ENCODE results near the gene HNRNPA1. TPM values are rescaled to one million over a fixed set of nuclear protein-coding genes. Genes with fewer than 3 reads are reported as not detected.
A peak's percentile ranks its signal among the peaks of the same experiment; 100 is the strongest.

The HNRNPA1 gene
- total and polyA plus RNA-seq, 2 donors (not counting 1 experiment from before 2014, with no cell fraction given): 631 to 1,040 TPM

GRCh38 chr12:54301428-54302048 lies 21.0 kb downstream of the HNRNPA1 start:
- no peak overlapping the region for H3K27ac ChIP-seq (ENCODE audit: low read length in 2 of 2)
- H2AFZ ChIP-seq (ENCODE audit: insufficient read depth, low read depth, low read length, poor library complexity, severe bottlenecking): no peak overlapping the region
- peaks cover 55% of the 10 kb centered on the region for H3K27me3 Mint-ChIP-seq
- TF ChIP-seq CTCF (IDR thresholded peaks at IDR 0.05) (no peak), EZH2 (IDR thresholded peaks at IDR 0.05; ENCODE audit: borderline replicate concordance, insufficient read depth, low read depth, low read length, poor library complexity, severe bottlenecking) (no peak)
- ATAC-seq (ENCODE audit: low read depth) (no peak), DNase-seq (no peak)
- peak overlapping the region; percentile 55 for H3K9ac ChIP-seq (ENCODE audit: low read length)
- no peaks in the 10 kb centered on the region for H3K36me3 ChIP-seq (replicated peaks in 1 of 2; ENCODE audit: control extremely low read depth in 1 of 2, control insufficient read depth in 1 of 2, extremely low read depth in 1 of 2, insufficient read depth in 2 of 2, low read length in 1 of 2)
- peaks cover 46% of the 10 kb centered on the region in 2 donors for H3K4me1 ChIP-seq (ENCODE audit: control insufficient read depth in 2 of 2, insufficient read depth in 2 of 2, low read length in 2 of 2)
- peak overlapping the region; percentile 78 for H3K4me2 ChIP-seq (replicated peaks; ENCODE audit: low read depth, low read length, poor library complexity, severe bottlenecking)
- H3K4me3 ChIP-seq (ENCODE audit: control extremely low read depth in 1 of 5, extremely low read depth in 1 of 5, insufficient read depth in 1 of 5, low read depth in 2 of 5, low read length in 4 of 5): no peak overlapping the region
- no CpG with 5 or more reads among the region's 1 CpG for WGBS (ENCODE audit: insufficient coverage)
- no peaks in the 10 kb centered on the region for H3K9me3 Mint-ChIP-seq (ENCODE audit: insufficient read depth)
- H3K27me3 ChIP-seq (replicated peaks in 1 of 4; ENCODE audit: control extremely low read depth in 1 of 4, control insufficient read depth in 3 of 4, insufficient read depth in 4 of 4, low read length in 3 of 4): peaks cover 0 to 45% (median 30%) of the 10 kb centered on the region in 4 experiments
- intact Hi-C loops (cut with micrococcal nuclease): no loop called here
- peaks cover 47% of the 10 kb centered on the region for H3K4me1 Mint-ChIP-seq
- POLR2A ChIA-PET: interaction anchor here (0.6 to 1.5 kb wide), 5 partner anchors 10 to 114 kb away, joined by 3 to 6 read pairs (median 3); partner anchors contain the start of gene CBX5
- CTCF ChIA-PET: interaction anchor here (0.9 to 2.9 kb wide), 9 partner anchors 9 to 313 kb away, joined by 3 to 9 read pairs (median 4); partner anchors contain the start of gene COPZ1
- no peaks in the 10 kb centered on the region for H4K20me1 ChIP-seq (ENCODE audit: control insufficient read depth, insufficient read depth, low read length, poor library complexity, severe bottlenecking)
- H3K4me3 Mint-ChIP-seq: peak overlapping the region; percentile 6
- H3K79me2 ChIP-seq (ENCODE audit: control insufficient read depth, insufficient read depth, low read length): no peaks in the 10 kb centered on the region
- no peak overlapping the region for H3K27ac Mint-ChIP-seq
- peaks cover 0 to 5% (median 0%) of the 10 kb centered on the region in 3 donors for H3K9me3 ChIP-seq (ENCODE audit: control extremely low read depth in 1 of 3, control insufficient read depth in 2 of 3, insufficient read depth in 1 of 3, low read length in 2 of 3)

GRCh38 chr12:54303640-54304039 lies 23.1 kb downstream of the HNRNPA1 start:
- H3K4me3 Mint-ChIP-seq: peak overlapping the region; percentile 83
- ChIA-PET POLR2A (interaction anchor here (0.6 kb wide), 1 partner anchor 572 kb away, joined by 3 read pairs; no protein-coding TSS in a partner anchor), CTCF (interaction anchor here (0.9 kb wide), 1 partner anchor 9 kb away, joined by 7 read pairs; no protein-coding TSS in a partner anchor)
- no peaks in the 10 kb centered on the region for H3K9me3 Mint-ChIP-seq (ENCODE audit: insufficient read depth)
- H3K4me1 ChIP-seq (ENCODE audit: control insufficient read depth in 2 of 2, insufficient read depth in 2 of 2, low read length in 2 of 2): peaks cover 38 to 39% of the 10 kb centered on the region in 2 donors
- H3K36me3 ChIP-seq (replicated peaks in 1 of 2; ENCODE audit: control extremely low read depth in 1 of 2, control insufficient read depth in 1 of 2, extremely low read depth in 1 of 2, insufficient read depth in 2 of 2, low read length in 1 of 2): no peaks in the 10 kb centered on the region
- TF ChIP-seq EZH2 (IDR thresholded peaks at IDR 0.05; ENCODE audit: borderline replicate concordance, insufficient read depth, low read depth, low read length, poor library complexity, severe bottlenecking) (no peak), CTCF (IDR thresholded peaks at IDR 0.05) (no peak)
- no peak overlapping the region for H3K27ac Mint-ChIP-seq
- no peak overlapping the region for H3K27ac ChIP-seq (ENCODE audit: low read length in 2 of 2)
- H3K4me2 ChIP-seq (replicated peaks; ENCODE audit: low read depth, low read length, poor library complexity, severe bottlenecking): peak overlapping the region; percentile 77
- H3K79me2 ChIP-seq (ENCODE audit: control insufficient read depth, insufficient read depth, low read length): no peaks in the 10 kb centered on the region
- H3K27me3 Mint-ChIP-seq: peaks cover 53% of the 10 kb centered on the region
- no peaks in the 10 kb centered on the region for H4K20me1 ChIP-seq (ENCODE audit: control insufficient read depth, insufficient read depth, low read length, poor library complexity, severe bottlenecking)
- peaks cover 0 to 5% (median 0%) of the 10 kb centered on the region in 3 donors for H3K9me3 ChIP-seq (ENCODE audit: control extremely low read depth in 1 of 3, control insufficient read depth in 2 of 3, insufficient read depth in 1 of 3, low read length in 2 of 3)
- H3K4me1 Mint-ChIP-seq: peaks cover 39% of the 10 kb centered on the region
- DNase-seq (no peak), ATAC-seq (ENCODE audit: low read depth) (no peak)
- peak overlapping the region; percentile 70 for H2AFZ ChIP-seq (ENCODE audit: insufficient read depth, low read depth, low read length, poor library complexity, severe bottlenecking)
- intact Hi-C loops (cut with micrococcal nuclease): no loop called here
- peak overlapping the region; percentile 56 for H3K9ac ChIP-seq (ENCODE audit: low read length)
- peak overlapping the region in 2 of 5 experiments; percentile 28 to 34 for H3K4me3 ChIP-seq (ENCODE audit: control extremely low read depth in 1 of 5, extremely low read depth in 1 of 5, insufficient read depth in 1 of 5, low read depth in 2 of 5, low read length in 4 of 5)
- H3K27me3 ChIP-seq (replicated peaks in 1 of 4; ENCODE audit: control extremely low read depth in 1 of 4, control insufficient read depth in 3 of 4, insufficient read depth in 4 of 4, low read length in 3 of 4): peaks cover 0 to 36% (median 29%) of the 10 kb centered on the region in 4 experiments
